Loucy (cell line): ENCODE data around the gene EFCAB5.

Experiments used
- H2AFZ ChIP-seq: fragments of 200-600 bp; sonication (generic); 2 replicates; pipeline ENCODE4 v1.6.0; 2016; ENCODE audit warnings: antibody characterized with exemption, mild to moderate bottlenecking, low read length, moderate library complexity
- H3F3A ChIP-seq: fragments of 200-600 bp; 2 replicates; pipeline ENCODE4 v1.6.0; 2016; ENCODE audit warnings: antibody characterized with exemption, low read depth, mild to moderate bottlenecking
- H3K27me3 ChIP-seq: fragments of 200-600 bp; sonication (generic); 2 replicates; pipeline ENCODE4 v1.6.1; 2014; ENCODE audit warnings: low read length, mild to moderate bottlenecking; ENCODE audit not compliant: insufficient read depth, poor library complexity, severe bottlenecking
- H3K36me3 ChIP-seq: fragments of 200-600 bp; sonication (generic); 2 replicates; pipeline ENCODE4 v1.6.1; 2016; ENCODE audit warnings: low read length; ENCODE audit not compliant: insufficient read depth
- H3K4me1 ChIP-seq: fragments of 200-600 bp; sonication (generic); 2 replicates; pipeline ENCODE4 v1.5.1; 2014; ENCODE audit warnings: low read length, mild to moderate bottlenecking; ENCODE audit not compliant: insufficient read depth, poor library complexity, severe bottlenecking
- H3K4me2 ChIP-seq: fragments of 200-600 bp; sonication (generic); 2 replicates; pipeline ENCODE4 v1.6.0; 2014; ENCODE audit warnings: antibody characterized with exemption, low read length, low read depth, mild to moderate bottlenecking; ENCODE audit not compliant: poor library complexity, severe bottlenecking
- H3K4me3 ChIP-seq: fragments of 200-600 bp; sonication (generic); 2 replicates; pipeline ENCODE4 v1.5.1; 2014; ENCODE audit warnings: low read length, mild to moderate bottlenecking, mixed read lengths; ENCODE audit not compliant: poor library complexity, severe bottlenecking
- H3K79me2 ChIP-seq: fragments of 200-600 bp; sonication (generic); 2 replicates; pipeline ENCODE4 v1.6.1; 2014; ENCODE audit warnings: low read length; ENCODE audit not compliant: insufficient read depth
- H3K9ac ChIP-seq: fragments of 200-600 bp; sonication (generic); 2 replicates; pipeline ENCODE4 v1.6.0; 2014; ENCODE audit warnings: mild to moderate bottlenecking, low read depth, low read length, moderate library complexity; ENCODE audit not compliant: poor library complexity, severe bottlenecking
- H3K9me2 ChIP-seq: fragments of 200-600 bp; sonication (generic); replicated peaks from 2 replicates; pipeline ENCODE4 v1.6.1; 2016; ENCODE audit warnings: low read depth, low read length, mixed read lengths
- H3K9me3 ChIP-seq: fragments of 200-600 bp; sonication (generic); 2 replicates; pipeline ENCODE4 v1.6.1; 2014; ENCODE audit warnings: mild to moderate bottlenecking, antibody characterized with exemption, low read length, low read depth; ENCODE audit not compliant: insufficient read depth
- H4K20me1 ChIP-seq: fragments of 200-600 bp; sonication (generic); 2 replicates; pipeline ENCODE4 v1.6.0; 2014; ENCODE audit warnings: antibody characterized with exemption, low read length, mild to moderate bottlenecking; ENCODE audit not compliant: insufficient read depth, poor library complexity, severe bottlenecking
- EZH2phosphoT487 ChIP-seq: fragments of 200-600 bp; IDR thresholded peaks from 2 replicates; pipeline ENCODE4 v1.6.1; 2018; ENCODE audit warnings: antibody characterized with exemption, mild to moderate bottlenecking, moderate library complexity, borderline replicate concordance
- TF ChIP-seq, protein P1 (sequence below): fragments of 200-600 bp; sonication (generic); conservative IDR thresholded peaks from 2 replicates; pipeline ENCODE4 v1.5.1; 2014; ENCODE audit warnings: mild to moderate bottlenecking, antibody characterized with exemption, low read length

EFCAB5 gene

DNA sequence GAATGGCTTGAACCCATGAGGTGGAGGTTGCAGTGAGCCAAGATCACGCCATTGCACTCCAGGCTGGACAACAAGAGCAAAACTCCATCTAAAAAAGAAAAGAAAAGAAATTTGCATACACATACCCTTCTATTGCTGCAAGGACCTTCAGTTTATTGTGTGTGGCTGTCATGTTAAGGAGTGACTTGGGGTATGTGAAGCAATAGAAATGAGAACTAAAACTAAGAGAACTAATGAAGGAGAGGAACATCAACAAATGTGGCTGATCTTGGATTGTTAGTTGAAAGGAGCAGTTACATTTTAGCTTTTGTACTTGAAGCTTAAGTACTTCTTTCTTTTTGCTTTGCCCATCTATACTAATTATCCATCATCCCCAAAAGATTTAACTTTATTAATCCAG, 162.5 kb downstream of the EFCAB5 start:
- Histone ChIP-seq H3K27me3 (no peaks in the 10 kb centered on the region), H3F3A (no peaks in the 10 kb centered on the region), H3K4me1 (peaks cover 8% of the 10 kb centered on the region), H3K36me3 (no peaks in the 10 kb centered on the region), H3K9ac (no peak overlapping the region), H3K79me2 (no peaks in the 10 kb centered on the region), H3K4me3 (no peak overlapping the region), H3K4me2 (peak overlapping the region; percentile 64), H2AFZ (peak overlapping the region; percentile 44), H3K9me2 (no peaks in the 10 kb centered on the region), H3K9me3 (no peaks in the 10 kb centered on the region), H4K20me1 (no peaks in the 10 kb centered on the region)
- TF ChIP-seq EZH2phosphoT487, result no peak
- TF ChIP-seq, protein P1, sequence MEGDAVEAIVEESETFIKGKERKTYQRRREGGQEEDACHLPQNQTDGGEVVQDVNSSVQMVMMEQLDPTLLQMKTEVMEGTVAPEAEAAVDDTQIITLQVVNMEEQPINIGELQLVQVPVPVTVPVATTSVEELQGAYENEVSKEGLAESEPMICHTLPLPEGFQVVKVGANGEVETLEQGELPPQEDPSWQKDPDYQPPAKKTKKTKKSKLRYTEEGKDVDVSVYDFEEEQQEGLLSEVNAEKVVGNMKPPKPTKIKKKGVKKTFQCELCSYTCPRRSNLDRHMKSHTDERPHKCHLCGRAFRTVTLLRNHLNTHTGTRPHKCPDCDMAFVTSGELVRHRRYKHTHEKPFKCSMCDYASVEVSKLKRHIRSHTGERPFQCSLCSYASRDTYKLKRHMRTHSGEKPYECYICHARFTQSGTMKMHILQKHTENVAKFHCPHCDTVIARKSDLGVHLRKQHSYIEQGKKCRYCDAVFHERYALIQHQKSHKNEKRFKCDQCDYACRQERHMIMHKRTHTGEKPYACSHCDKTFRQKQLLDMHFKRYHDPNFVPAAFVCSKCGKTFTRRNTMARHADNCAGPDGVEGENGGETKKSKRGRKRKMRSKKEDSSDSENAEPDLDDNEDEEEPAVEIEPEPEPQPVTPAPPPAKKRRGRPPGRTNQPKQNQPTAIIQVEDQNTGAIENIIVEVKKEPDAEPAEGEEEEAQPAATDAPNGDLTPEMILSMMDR, result no peak

DNA sequence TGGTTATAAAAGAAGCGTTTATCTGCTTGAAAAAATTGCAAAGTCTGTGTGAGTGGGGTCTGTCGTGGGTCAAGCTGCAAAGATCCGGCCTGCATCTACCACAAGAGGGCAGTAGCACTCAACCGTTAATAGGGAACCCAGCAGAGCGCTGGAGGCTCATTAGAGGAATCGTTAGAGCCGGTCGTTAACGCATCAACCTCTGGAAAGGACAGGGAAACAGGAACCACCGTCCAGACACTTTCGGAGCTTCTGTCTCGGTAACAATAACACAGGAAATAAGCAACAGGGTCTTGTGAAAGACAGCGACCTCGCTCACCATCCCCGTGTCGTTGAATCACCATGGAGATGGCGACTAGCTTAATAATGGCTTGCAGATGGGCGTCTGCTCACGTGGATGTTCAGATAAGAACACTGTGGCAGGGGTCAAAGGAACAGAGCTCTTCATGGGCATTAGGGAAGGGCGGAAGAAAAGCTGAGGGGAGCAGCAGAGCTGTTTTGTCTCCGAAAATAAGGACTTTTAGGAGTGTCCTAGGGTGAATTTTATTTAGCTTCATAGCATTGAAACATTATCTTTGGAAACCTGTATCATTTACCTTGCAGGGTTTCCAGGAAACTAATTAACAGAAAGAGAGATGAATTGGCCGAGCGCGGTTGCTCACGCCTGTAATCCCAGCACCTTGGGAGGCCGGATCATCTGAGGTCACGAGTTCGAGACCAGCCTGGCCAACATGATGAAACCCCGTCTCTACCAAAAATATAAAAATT, 163.3 kb downstream of the EFCAB5 start:
- TF ChIP-seq, protein P1, result peak; percentile 94
- TF ChIP-seq EZH2phosphoT487, result no peak
- peak overlapping the region; percentile 11 for H3K9ac ChIP-seq
- H2AFZ ChIP-seq, result peak overlapping the region; percentile 95
- no peaks in the 10 kb centered on the region for H3K9me3 ChIP-seq
- no peaks in the 10 kb centered on the region for H4K20me1 ChIP-seq
- H3K9me2 ChIP-seq, result no peaks in the 10 kb centered on the region
- no peaks in the 10 kb centered on the region for H3K27me3 ChIP-seq
- H3K36me3 ChIP-seq, result no peaks in the 10 kb centered on the region
- no peaks in the 10 kb centered on the region for H3K79me2 ChIP-seq
- H3F3A ChIP-seq, result no peaks in the 10 kb centered on the region
- H3K4me2 ChIP-seq, result peak overlapping the region; percentile 64
- H3K4me1 ChIP-seq, result peaks cover 8% of the 10 kb centered on the region
- peak overlapping the region; percentile 64 for H3K4me3 ChIP-seq

DNA sequence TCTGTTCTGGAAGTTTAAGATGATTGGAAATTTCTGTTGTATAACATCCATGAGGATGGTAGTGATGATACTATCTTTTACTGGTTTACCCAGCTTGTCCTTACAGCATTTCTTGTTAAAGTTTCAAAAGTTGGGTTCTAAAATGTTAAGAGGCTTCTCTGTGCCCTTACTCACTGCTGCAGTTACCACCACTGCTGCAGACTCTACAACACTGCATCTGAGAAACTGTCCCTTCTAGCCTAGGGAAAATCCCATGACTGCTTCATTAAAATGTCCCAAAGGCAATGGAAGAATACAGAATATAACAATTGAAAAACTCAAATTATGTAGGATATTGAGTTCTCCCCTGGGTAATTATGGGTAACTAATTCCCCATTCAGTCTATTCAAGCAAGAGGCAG, 171.4 kb downstream of the EFCAB5 start:
- peak overlapping the region; percentile 42 for H3K4me2 ChIP-seq
- H3K27me3 ChIP-seq, result no peaks in the 10 kb centered on the region
- H2AFZ ChIP-seq, result peak overlapping the region; percentile 24; the same call in 1 of the 2 replicates
- no peak overlapping the region for H3K9ac ChIP-seq
- no peaks in the 10 kb centered on the region for H3K9me3 ChIP-seq
- no peaks in the 10 kb centered on the region for H3K36me3 ChIP-seq
- TF ChIP-seq, protein P1, result no peak
- no peak for TF ChIP-seq EZH2phosphoT487
- peaks cover 20% of the 10 kb centered on the region for H3K4me1 ChIP-seq
- H3F3A ChIP-seq, result 0 out of 2 replicates have a peak, but pooled peaks cover 5% of the 10 kb centered on the region
- H3K9me2 ChIP-seq, result no peaks in the 10 kb centered on the region
- peaks cover 12% of the 10 kb centered on the region for H3K79me2 ChIP-seq
- peaks cover 7% of the 10 kb centered on the region for H4K20me1 ChIP-seq
- H3K4me3 ChIP-seq, result peak overlapping the region; percentile 3
